K562 (cell line): ENCODE data around the gene SQOR. TPM values are rescaled to one million over a fixed set of nuclear protein-coding genes. Genes with fewer than 3 reads are reported as not detected.

ENCODE experiments used
- ARNT ChIP-seq, 2 experiments: fragments of 450-650 bp; IDR thresholded peaks; 2 replicates each; pipeline ENCODE4 v1.6.1; 2016; ENCODE audit warnings: mild to moderate bottlenecking in 1 of 2
- BHLHE40 ChIP-seq: IDR thresholded peaks from 2 replicates; pipeline ENCODE4 v1.6.1; 2011; ENCODE audit warnings: low read length, improper control_type of control experiment
- C11orf30 ChIP-seq: fragments of 450-650 bp; IDR thresholded peaks from 2 replicates; pipeline ENCODE4 v1.6.1; 2016; ENCODE audit warnings: low read depth, mild to moderate bottlenecking
- CBFA2T2 ChIP-seq: fragments of 450-650 bp; conservative IDR thresholded peaks from 2 replicates; pipeline ENCODE4 v1.6.1; 2017; ENCODE audit warnings: mild to moderate bottlenecking
- CTBP1 ChIP-seq: fragments of 450-650 bp; IDR thresholded peaks from 2 replicates; pipeline ENCODE4 v1.6.1; 2016; ENCODE audit warnings: borderline replicate concordance
- ELF2 ChIP-seq: fragments of 250-450 bp; sonication (Bioruptor Pico); IDR thresholded peaks from 2 replicates; pipeline ENCODE4 v1.5.0; 2021; ENCODE audit warnings: mild to moderate bottlenecking
- ESRRB ChIP-seq: fragments of 250-450 bp; sonication (Bioruptor Pico); IDR thresholded peaks from 2 replicates; pipeline ENCODE4 v1.5.0; 2020; ENCODE audit warnings: mild to moderate bottlenecking, moderate library complexity, borderline replicate concordance
- EZH2 ChIP-seq: IDR thresholded peaks from 2 replicates; pipeline ENCODE4 v1.6.1; 2012; ENCODE audit warnings: low read depth, mild to moderate bottlenecking, inconsistent platforms, low read length, borderline replicate concordance
- HDGF ChIP-seq: fragments of 450-650 bp; IDR thresholded peaks from 2 replicates; pipeline ENCODE4 v1.6.1; 2016
- LARP7 ChIP-seq: fragments of 450-650 bp; IDR thresholded peaks from 2 replicates; pipeline ENCODE4 v1.6.1; 2016
- NCOA6 ChIP-seq: fragments of 450-650 bp; IDR thresholded peaks from 2 replicates; pipeline ENCODE4 v1.6.1; 2017; ENCODE audit warnings: mild to moderate bottlenecking
- PHF20 ChIP-seq: fragments of 450-650 bp; IDR thresholded peaks from 2 replicates; pipeline ENCODE4 v1.6.1; 2018; ENCODE audit not compliant: partially characterized antibody
- PHF21A ChIP-seq: fragments of 450-650 bp; IDR thresholded peaks from 2 replicates; pipeline ENCODE4 v1.6.1; 2017; ENCODE audit warnings: low read depth, borderline replicate concordance
- PHTF2 ChIP-seq: fragments of 250-450 bp; sonication (Bioruptor Pico); IDR thresholded peaks from 2 replicates; pipeline ENCODE4 v1.5.0; 2021; ENCODE audit warnings: mild to moderate bottlenecking
- PTTG1 ChIP-seq: fragments of 450-650 bp; IDR thresholded peaks from 2 replicates; pipeline ENCODE4 v1.6.1; 2016; ENCODE audit warnings: low read depth, mild to moderate bottlenecking, missing genetic modification characterization, missing compliant biosample characterization
- SLC30A9 ChIP-seq: fragments of 250-450 bp; sonication (Bioruptor Pico); IDR thresholded peaks from 2 replicates; pipeline ENCODE4 v1.8.0; 2022; ENCODE audit warnings: mild to moderate bottlenecking, moderate library complexity
- SPI1 ChIP-seq: IDR thresholded peaks from 2 replicates; pipeline ENCODE4 v1.6.1; 2011; ENCODE audit warnings: low read depth, low read length, control low read depth, borderline replicate concordance
- SREBF2 ChIP-seq: sonication (generic); formaldehyde crosslinking; IDR thresholded peaks from 2 replicates; pipeline ENCODE4 v1.4.0; 2020; ENCODE audit warnings: mild to moderate bottlenecking, missing genetic modification reagents
- ZBTB49 ChIP-seq: sonication (generic); formaldehyde crosslinking; IDR thresholded peaks from 2 replicates; pipeline ENCODE4 v1.8.0; 2022; ENCODE audit warnings: missing genetic modification reagents, mild to moderate bottlenecking, borderline replicate concordance
- ZNF197 ChIP-seq: fragments of 200-800 bp; sonication (Bioruptor generic); IDR thresholded peaks from 2 replicates; pipeline ENCODE4 v1.6.1; 2016; ENCODE audit warnings: low read depth, missing genetic modification characterization, missing compliant biosample characterization
- ZNF408 ChIP-seq: fragments of 250-450 bp; sonication (Bioruptor Pico); IDR thresholded peaks from 2 replicates; pipeline ENCODE4 v1.4.0; 2020; ENCODE audit warnings: low read depth, mild to moderate bottlenecking, moderate library complexity
- ZNF449 ChIP-seq: fragments of 250-450 bp; sonication (Bioruptor Pico); IDR thresholded peaks from 2 replicates; pipeline ENCODE4 v1.8.0; 2022; ENCODE audit warnings: moderate library complexity, mild to moderate bottlenecking, inconsistent platforms
- ZNF511 ChIP-seq: sonication (generic); formaldehyde crosslinking; IDR thresholded peaks from 2 replicates; pipeline ENCODE4 v1.8.0; 2022; ENCODE audit warnings: mild to moderate bottlenecking, missing genetic modification reagents
- ZNF518B ChIP-seq: fragments of 250-450 bp; sonication (Bioruptor Pico); IDR thresholded peaks from 2 replicates; pipeline ENCODE4 v1.5.0; 2021; ENCODE audit warnings: mild to moderate bottlenecking, moderate library complexity
- ZNF583 ChIP-seq: fragments of 250-450 bp; sonication (Bioruptor Pico); IDR thresholded peaks from 2 replicates; pipeline ENCODE4 v1.4.0; 2020
- polyA plus RNA-seq, 8 experiments: library from polyadenylated mRNA; depleted of rRNA in 4 of 8; stranded (reverse) in 5 of 8; unstranded in 3 of 8; fragments of >200 nt; fragmentation: Nextera tagmentation in 2 of 8; fragmentation: Illumina TruSeq in 1 of 8; extraction: Ambion mirVana in 2 of 8; extraction: Trizol in 1 of 8; gene quantifications; 2 replicates each; pipeline versions ENCODE4 v1.2.1 to v1.2.3, GENCODE V29; 2011 to 2014; ENCODE audit warnings: inconsistent platforms in 1 of 8, missing spikeins in 1 of 8
- total RNA-seq, 7 experiments: library from RNA; depleted of rRNA in 6 of 7; stranded (reverse); fragments of >200 nt in 6 of 7; fragmentation: Illumina TruSeq in 2 of 7; extraction: Trizol in 2 of 7; gene quantifications; 2 replicates each; pipeline versions ENCODE4 v1.2.1 to v1.2.3, GENCODE V29; 2011 to 2021; ENCODE audit warnings: low replicate concordance in 1 of 7

Gene SQOR
- total and polyA plus RNA-seq, 9 of the 15 experiments (the other 6 are each of a cell fraction or from before 2014, with no cell fraction given) = 0.32 to 1.6 (median 1.1) TPM

- TF ChIP-seq ZNF511 (CRISPR knock-in tag) = no peak
- no peak for TF ChIP-seq SREBF2
- no peak for TF ChIP-seq ESRRB (CRISPR knock-in tag)
- TF ChIP-seq ZNF449 = no peak
- no peak for TF ChIP-seq PHF21A
- no peak for TF ChIP-seq HDGF
- TF ChIP-seq SPI1 = no peak
- no peak for TF ChIP-seq SLC30A9 (CRISPR knock-in tag)
- no peak for TF ChIP-seq ZNF408 (CRISPR knock-in tag)
- no peak for TF ChIP-seq ZBTB49 (CRISPR knock-in tag)
- peak; percentile 52 for TF ChIP-seq C11orf30
- TF ChIP-seq ELF2 (CRISPR knock-in tag) = no peak
- TF ChIP-seq CTBP1 = no peak
- no peak for TF ChIP-seq BHLHE40
- no peak for TF ChIP-seq ZNF197 (CRISPR knock-in tag)
- TF ChIP-seq PTTG1 = 0 out of 2 replicates have a peak, but pooled peaks have one; percentile 61
- no peak for TF ChIP-seq NCOA6
- TF ChIP-seq ARNT (IDR thresholded peaks at IDR 0.05) = no peak
- no peak for TF ChIP-seq ZNF583 (CRISPR knock-in tag)
- TF ChIP-seq CBFA2T2 = no peak
- no peak for TF ChIP-seq PHTF2 (CRISPR knock-in tag)
- TF ChIP-seq LARP7 = no peak
- no peak for TF ChIP-seq ZNF518B
- TF ChIP-seq PHF20 = no peak
- no peak for TF ChIP-seq EZH2
Measured at GRCh38 chr15:45637552-45638033, 2.8 kb downstream of the SQOR start (continued).
